GM21526 (cell line): ENCODE data around the gene EHMT1.

ENCODE experiments used
- ATAC-seq: cut with Tn5 transposase; IDR thresholded peaks from one replicate; pipeline ENCODE4 v1.9.1; 2021; ENCODE audit warnings: moderate library complexity; ENCODE audit not compliant: unreplicated experiment, low FRiP score

The EHMT1 gene

DNA sequence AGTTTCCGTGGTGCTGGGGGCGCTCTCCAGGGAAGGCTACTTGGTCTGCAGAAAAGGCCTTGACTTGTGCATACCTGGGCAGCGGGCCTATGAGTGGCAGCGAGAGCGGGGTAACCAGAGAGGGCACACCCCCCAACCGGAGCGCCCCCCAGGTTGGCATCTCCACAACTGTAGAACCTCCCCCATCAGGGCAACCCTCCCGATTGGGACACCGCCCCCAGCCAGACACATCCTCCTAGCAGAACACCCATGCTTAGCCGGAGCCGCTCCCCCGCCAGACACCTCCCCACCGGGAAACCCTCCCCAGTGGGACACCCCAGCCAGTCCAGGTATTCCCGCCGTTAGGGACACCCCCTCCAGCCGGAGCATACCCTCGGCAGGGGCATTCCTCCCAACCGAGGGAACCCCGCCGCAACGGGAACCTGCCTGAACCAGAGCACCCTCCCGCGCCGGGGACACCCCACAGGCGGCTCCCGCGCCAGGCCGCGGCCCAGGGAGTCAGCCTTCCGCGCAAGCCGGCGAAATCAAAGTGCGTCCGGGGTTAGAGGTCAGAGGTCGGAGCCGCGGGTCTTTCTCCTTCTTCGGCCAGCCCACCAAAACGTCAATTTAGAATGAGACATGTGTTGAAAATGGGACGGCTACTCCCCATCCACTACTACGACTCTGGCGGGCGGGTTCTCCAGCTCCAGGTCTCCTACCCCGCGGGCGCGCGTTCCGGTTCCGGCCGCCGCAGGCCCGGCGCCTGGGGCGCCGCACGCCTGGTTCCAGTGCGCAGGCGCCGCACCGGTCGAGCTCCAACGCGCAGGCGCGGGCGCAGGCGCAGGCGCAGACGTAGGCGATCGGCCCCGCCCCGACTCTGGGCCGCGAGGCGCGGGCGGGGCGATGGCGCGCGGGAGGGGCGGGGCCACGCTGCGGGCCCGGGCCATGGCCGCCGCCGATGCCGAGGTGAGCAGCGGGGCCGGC is at the start of gene EHMT1:
TSS of gene EHMT1 (plus strand) at position 901 of the 963 bp plus-strand sequence. CDS start at position 925, 24 bp downstream.
- ATAC-seq = peak; percentile 51

DNA sequence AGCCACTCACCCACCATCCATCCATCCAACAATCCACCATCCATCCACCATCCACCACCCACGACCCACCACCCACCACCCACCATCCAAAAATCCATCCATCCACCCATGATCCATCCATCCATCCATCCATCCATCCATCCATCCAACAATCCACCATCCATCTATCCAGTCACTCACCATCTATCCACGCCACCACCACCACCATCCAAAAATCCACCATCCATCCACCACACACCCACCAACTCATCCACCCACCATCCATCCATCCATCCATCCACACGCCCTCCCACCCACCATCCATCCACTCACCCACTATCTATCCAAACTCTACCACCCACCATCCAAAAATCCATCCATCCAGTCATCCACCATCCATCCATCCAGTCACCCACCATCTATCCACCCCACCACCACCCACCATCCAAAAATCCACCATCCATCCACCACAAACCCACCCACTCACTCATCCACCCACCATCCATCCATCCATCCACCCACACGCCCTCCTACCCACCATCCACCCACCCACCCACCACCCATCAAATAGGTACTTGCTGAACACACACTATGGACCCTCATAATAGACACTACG is 49.1 kb upstream of the EHMT1 start:
- ATAC-seq = no peak

GRCh38 chr9:137570566-137570965 is 48.2 kb upstream of the EHMT1 start:
- ATAC-seq = no peak

GRCh38 chr9:137574192-137574591 is 44.6 kb upstream of the EHMT1 start:
- ATAC-seq = no peak

DNA sequence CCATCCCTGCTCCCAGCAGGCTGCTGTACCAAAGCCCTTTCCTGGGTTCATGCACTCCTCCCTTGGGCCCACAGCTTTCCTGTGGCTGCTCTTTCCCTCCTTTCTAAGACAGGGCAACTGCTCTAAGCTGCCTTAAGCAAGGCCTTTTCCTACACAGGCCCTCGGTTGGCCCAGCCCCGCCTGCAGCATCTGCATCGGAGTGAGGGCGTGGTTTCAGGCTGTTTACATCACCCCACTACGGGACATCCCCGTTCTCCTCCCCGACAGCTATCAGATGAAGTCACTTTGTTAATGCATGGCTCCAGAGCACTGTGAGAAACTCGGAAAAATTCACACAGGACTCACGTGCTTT is 43.5 kb upstream of the EHMT1 start:
- ATAC-seq = no peak

GRCh38 chr9:137575716-137576411 is 42.9 kb upstream of the EHMT1 start:
- ATAC-seq = no peak

DNA sequence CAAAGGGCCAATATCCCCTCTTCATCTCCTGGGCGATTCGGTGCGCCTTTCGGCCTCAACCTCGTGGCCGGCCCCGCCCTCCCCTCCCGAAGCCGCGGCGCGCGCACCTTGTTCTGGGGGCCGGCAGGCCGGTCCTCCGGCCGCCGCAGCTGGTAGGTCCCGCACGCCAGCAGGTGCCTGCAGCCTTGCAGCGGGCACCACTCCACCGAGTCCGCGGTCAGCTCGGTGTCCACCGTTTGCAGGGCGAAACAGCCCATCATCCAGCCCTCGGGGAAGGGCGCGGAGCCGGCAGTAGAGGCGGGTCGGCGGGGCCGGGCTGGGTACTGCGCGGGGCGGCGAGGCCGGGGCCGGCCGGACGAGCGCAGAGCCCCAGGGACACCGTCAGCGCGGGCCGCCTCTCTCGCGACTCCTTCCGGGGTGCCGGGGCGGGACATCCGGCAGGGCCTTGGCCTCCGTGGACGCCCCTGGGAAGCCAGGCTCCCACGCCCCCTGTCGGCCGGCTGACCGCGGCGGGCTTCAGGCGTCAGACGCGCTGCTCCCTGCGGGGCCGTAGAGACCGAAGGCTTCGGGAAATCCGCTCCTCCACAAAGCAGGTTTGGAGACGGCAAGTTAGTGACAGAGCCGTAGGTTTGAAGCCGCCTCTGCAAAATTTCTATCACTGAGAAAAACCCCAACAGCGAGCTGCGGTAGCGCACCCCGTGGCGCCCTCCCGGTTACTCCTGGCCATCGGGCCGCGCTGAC is 40.1 kb upstream of the EHMT1 start, which contains the start of gene DPH7:
TSS of gene DPH7 (minus strand) at position 408 of the 741 bp plus-strand sequence. CDS start at position 260, 148 bp downstream.
- peak; percentile 61 for ATAC-seq

DNA sequence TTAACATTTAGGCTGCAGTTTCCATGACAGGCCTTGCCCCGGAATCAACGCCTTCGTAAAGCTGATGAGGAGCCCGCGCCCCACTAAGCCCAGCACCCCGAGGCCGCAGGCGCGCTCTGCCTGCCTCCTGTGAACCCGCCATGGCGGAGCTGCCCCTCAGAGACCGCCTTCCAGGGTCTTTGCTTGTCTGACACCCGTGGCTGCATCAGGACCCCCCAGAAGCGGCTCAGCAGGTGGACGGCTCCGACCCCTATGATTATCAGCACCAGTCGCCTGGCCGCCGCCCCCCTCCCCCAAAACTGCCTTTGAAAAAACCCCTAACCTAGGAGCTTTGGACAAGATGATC is 39.6 kb upstream of the EHMT1 start:
- ATAC-seq = no peak

- ATAC-seq = no peak
Measured at GRCh38 chr9:137580209-137580953, 38.4 kb upstream of the EHMT1 start.

GRCh38 chr9:137580954-137581322 is 37.9 kb upstream of the EHMT1 start:
- ATAC-seq = no peak

- no peak for ATAC-seq
Measured at GRCh38 chr9:137581361-137582285, 37.2 kb upstream of the EHMT1 start.

GRCh38 chr9:137582286-137582860 is 36.4 kb upstream of the EHMT1 start:
- ATAC-seq = no peak

DNA sequence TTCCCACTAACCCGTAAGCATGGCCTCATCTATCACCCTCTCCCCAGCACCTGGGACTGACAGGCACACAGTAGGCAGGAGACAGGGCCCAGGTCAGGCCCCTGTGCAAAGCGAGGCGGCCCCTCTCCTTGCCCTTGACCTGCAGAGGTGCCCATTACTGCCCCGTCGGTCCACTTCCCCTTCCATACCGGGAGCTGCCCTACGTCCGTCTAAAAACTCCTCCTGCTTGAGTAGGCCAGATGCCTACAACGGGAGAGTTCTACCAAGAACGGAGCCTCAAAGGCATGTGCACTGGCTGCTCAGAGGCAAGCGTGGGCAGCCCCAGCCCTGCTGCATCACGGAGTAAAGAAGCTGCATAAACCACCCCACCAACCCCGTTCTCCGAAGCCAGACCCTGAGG is 35.5 kb upstream of the EHMT1 start:
- no peak for ATAC-seq

GRCh38 chr9:137583957-137584356 is 34.8 kb upstream of the EHMT1 start:
- ATAC-seq = no peak

- ATAC-seq = no peak
Measured at GRCh38 chr9:137586854-137587253, 32.0 kb upstream of the EHMT1 start.

DNA sequence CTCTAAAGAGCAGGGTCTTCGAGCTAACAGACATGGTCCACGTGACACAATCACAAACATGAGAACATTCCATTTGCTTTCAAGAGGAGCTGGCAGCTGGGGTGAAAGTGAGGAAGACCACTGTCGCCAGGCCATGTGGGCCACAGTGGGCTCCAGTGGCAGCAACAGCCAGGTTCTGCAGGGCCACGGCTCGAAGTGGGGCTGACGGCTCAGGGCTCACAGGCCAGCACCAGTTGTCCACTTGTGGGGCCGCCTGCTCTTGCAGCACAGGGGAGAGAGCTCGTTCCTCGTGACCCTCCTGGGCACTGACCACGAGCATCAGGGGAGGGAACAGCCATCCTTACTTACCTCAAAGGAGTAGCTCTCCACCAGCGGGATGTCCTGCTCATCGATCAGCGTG is 30.5 kb upstream of the EHMT1 start:
- ATAC-seq = no peak

- no peak for ATAC-seq
Measured at GRCh38 chr9:137588891-137589290, 29.9 kb upstream of the EHMT1 start.

- ATAC-seq = peak; percentile 15
Measured at GRCh38 chr9:137589441-137590122, 29.2 kb upstream of the EHMT1 start.
